Type B pancreatic cell (in vitro differentiated cells): ENCODE data around the gene IL1RAPL2. TPM values are rescaled to one million over a fixed set of nuclear protein-coding genes. Genes with fewer than 3 reads are reported as not detected.

ENCODE experiments used
- DNase-seq: peaks from one replicate; pipeline ENCODE4 v3.0.0; 2021; ENCODE audit warnings: mixed read lengths; ENCODE audit not compliant: unreplicated experiment; ENCODE audit errors: extremely low spot score
- H3K27ac Mint-ChIP-seq: 2 replicates; pipeline ENCODE4 v1.8.0; 2021; ENCODE audit warnings: mild to moderate bottlenecking, mixed read lengths
- H3K27me3 Mint-ChIP-seq: 2 replicates; pipeline ENCODE4 v1.8.0; 2021; ENCODE audit warnings: mixed read lengths
- H3K36me3 Mint-ChIP-seq: 2 replicates; pipeline ENCODE4 v1.8.0; 2021; ENCODE audit warnings: mixed read lengths
- H3K4me1 Mint-ChIP-seq: one replicate; pipeline ENCODE4 v1.8.0; 2021; ENCODE audit warnings: mixed read lengths; ENCODE audit not compliant: unreplicated experiment
- H3K4me3 Mint-ChIP-seq: 2 replicates; pipeline ENCODE4 v1.8.0; 2021; ENCODE audit warnings: mild to moderate bottlenecking, mixed read lengths
- H3K9me3 Mint-ChIP-seq: 2 replicates; pipeline ENCODE4 v1.8.0; 2021; ENCODE audit warnings: mixed read lengths
- total RNA-seq: library from RNA; stranded (reverse); gene quantifications from 2 replicates; pipeline ENCODE4 v1.2.1, GENCODE V29; 2021; ENCODE audit warnings: low replicate concordance
- TF ChIP-seq, protein P1 (sequence below): fragments of 200-600 bp; sonication (generic); conservative IDR thresholded peaks from 2 replicates; pipeline ENCODE4 v1.5.0; 2021; ENCODE audit warnings: antibody characterized with exemption, mild to moderate bottlenecking

The IL1RAPL2 gene
- total RNA-seq, 1 donor from 2014 or later: 4.5 TPM

DNA sequence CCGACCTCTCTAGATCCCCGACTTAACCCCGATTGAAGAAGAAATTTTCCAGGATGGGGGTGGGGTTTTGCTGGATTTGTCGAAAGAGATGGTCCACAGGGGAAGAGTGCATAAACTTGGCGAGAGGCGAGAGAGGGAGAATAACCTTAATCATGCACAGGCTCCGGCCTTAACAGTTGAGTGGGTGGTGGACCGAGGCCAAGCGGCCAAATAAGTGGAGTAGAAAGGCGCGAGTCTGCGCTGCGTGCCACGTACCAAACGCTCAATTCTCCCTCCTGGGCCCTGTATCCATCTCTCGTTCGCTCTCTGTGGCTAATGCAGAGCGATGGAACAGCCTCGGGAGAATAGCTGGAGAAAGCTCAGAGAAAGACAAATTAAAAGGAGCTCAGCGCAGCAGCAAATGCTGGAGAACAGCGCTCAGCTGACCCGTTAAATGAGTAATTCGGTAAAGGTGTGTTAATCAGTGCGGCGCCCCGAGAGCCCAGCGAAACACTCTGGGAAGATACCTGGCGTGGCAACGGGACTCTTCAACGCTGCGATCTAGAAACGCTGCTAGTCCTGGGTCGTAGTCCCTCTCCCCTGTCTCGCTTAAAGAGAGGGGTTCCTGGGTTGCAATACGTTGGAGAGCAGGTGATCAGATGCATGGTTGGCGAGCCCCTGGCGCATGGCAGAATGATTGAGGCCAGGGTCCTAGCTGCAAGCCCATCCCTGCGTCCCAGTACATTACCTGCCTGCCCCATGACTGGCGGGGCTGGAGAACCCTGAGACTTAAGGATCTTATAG is 887 bp upstream of the IL1RAPL2 start:
- H3K36me3 Mint-ChIP-seq: no peaks in the 10 kb centered on the region
- H3K4me3 Mint-ChIP-seq: peak overlapping the region; percentile 92
- H3K27me3 Mint-ChIP-seq: peaks cover 33% of the 10 kb centered on the region
- no peaks in the 10 kb centered on the region for H3K4me1 Mint-ChIP-seq
- TF ChIP-seq, protein P1, sequence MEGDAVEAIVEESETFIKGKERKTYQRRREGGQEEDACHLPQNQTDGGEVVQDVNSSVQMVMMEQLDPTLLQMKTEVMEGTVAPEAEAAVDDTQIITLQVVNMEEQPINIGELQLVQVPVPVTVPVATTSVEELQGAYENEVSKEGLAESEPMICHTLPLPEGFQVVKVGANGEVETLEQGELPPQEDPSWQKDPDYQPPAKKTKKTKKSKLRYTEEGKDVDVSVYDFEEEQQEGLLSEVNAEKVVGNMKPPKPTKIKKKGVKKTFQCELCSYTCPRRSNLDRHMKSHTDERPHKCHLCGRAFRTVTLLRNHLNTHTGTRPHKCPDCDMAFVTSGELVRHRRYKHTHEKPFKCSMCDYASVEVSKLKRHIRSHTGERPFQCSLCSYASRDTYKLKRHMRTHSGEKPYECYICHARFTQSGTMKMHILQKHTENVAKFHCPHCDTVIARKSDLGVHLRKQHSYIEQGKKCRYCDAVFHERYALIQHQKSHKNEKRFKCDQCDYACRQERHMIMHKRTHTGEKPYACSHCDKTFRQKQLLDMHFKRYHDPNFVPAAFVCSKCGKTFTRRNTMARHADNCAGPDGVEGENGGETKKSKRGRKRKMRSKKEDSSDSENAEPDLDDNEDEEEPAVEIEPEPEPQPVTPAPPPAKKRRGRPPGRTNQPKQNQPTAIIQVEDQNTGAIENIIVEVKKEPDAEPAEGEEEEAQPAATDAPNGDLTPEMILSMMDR: no peak
- peaks cover 3% of the 10 kb centered on the region for H3K9me3 Mint-ChIP-seq
- no peak overlapping the region for H3K27ac Mint-ChIP-seq
- DNase-seq: no peak

DNA sequence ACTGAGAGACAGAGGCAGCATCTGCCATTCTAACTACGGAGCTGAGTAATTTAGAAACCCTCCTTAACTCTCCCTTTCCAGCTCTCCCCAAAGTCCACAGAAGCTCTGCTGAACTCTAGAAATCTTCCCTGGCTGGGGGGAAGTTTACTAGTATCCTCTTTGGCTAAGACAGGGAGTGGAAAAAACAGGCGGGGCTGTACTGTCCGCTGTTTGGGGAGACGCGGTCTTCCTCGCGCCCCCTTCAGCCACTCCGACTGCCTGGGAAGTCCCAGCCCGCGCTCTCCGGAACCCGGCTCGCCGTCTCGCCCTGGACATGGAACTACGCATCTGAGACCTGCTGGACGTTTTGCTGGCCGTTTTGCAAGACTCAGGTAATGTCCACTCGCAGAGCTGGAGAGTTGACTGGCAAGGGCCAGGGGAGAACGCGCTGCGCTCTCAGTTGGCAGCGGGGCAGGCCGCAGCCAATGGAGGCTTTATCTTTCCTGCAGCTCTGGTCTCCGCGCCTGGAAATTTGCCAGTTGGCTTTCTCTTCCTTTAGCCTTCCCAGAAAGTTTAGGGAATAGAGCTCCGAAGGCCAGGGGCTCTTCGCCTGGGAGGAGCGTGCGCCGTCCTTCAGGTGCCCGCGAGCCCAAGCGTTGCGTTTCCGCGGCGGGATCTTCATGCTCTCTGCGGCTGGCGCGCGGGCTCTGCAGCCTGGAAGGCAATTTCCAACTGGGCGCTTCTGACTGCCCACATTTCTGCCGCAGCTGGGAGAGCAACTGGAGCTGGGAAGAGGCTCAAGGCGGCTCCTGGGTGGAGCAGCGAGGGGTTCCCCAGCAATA is 892 bp downstream of the IL1RAPL2 start:
- Mint-ChIP-seq H3K9me3 (peaks cover 3% of the 10 kb centered on the region), H3K27me3 (peaks cover 37% of the 10 kb centered on the region), H3K36me3 (no peaks in the 10 kb centered on the region), H3K27ac (no peak overlapping the region), H3K4me1 (no peaks in the 10 kb centered on the region), H3K4me3 (peak overlapping the region; percentile 92)
- TF ChIP-seq, protein P1: no peak
- DNase-seq: no peak

DNA sequence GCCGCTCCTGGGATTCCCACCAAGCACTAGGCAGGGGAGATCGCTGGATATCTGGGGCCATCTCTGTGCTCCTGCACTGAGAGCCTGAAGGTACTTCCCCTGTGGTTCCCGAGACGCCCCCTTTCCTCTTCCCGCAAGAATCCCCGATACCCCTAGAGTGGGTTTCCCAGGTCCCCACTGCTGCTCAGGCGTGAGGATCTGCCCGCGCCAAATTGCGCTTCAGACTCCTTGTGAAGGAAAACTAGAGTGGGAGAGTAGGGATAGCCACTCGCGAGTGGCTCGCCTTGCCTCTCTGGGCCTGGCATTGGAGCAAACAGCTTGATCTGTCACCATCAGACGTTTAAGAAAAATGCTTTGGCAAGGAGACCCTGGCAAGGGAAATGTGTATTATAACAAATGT is 1.5 kb downstream of the IL1RAPL2 start:
- H3K9me3 Mint-ChIP-seq: peaks cover 3% of the 10 kb centered on the region
- H3K4me1 Mint-ChIP-seq: no peaks in the 10 kb centered on the region
- DNase-seq: no peak
- peak overlapping the region; percentile 92 for H3K4me3 Mint-ChIP-seq
- peaks cover 37% of the 10 kb centered on the region for H3K27me3 Mint-ChIP-seq
- no peak overlapping the region for H3K27ac Mint-ChIP-seq
- TF ChIP-seq, protein P1: no peak
- no peaks in the 10 kb centered on the region for H3K36me3 Mint-ChIP-seq

DNA sequence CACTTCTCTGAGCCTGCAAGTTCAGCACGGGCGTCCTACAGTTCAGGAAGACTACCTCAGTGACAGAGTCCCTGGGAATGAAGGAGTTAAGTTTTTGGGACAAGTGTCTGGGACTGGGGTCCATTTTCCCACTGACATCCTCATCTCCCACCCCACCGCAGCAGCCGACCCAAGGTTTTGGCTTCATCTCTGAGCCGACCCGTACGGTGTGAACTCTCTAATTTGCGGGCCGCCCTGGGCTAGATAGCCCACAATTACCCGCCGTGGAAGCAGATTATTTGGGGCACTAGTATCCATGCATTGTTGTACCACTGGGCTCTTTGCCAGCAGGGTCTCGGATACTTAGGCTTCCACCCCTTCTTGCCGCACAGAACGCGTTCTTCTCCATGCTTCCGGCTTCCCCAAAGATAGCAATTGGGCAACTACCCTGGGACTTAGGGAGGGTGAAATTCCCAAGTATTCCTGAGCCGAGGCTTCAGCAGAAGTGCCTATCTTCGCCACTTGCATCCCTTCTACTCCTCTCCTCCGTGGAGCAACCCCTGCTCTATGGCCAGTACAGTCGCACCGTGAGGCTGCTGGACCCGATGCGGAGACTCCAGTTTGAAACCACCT is 2.4 kb downstream of the IL1RAPL2 start:
- Mint-ChIP-seq H3K27ac (no peak overlapping the region), H3K27me3 (peaks cover 37% of the 10 kb centered on the region), H3K9me3 (peaks cover 3% of the 10 kb centered on the region), H3K36me3 (no peaks in the 10 kb centered on the region), H3K4me3 (peak overlapping the region; percentile 92), H3K4me1 (no peaks in the 10 kb centered on the region)
- no peak for DNase-seq
- TF ChIP-seq, protein P1: no peak

DNA sequence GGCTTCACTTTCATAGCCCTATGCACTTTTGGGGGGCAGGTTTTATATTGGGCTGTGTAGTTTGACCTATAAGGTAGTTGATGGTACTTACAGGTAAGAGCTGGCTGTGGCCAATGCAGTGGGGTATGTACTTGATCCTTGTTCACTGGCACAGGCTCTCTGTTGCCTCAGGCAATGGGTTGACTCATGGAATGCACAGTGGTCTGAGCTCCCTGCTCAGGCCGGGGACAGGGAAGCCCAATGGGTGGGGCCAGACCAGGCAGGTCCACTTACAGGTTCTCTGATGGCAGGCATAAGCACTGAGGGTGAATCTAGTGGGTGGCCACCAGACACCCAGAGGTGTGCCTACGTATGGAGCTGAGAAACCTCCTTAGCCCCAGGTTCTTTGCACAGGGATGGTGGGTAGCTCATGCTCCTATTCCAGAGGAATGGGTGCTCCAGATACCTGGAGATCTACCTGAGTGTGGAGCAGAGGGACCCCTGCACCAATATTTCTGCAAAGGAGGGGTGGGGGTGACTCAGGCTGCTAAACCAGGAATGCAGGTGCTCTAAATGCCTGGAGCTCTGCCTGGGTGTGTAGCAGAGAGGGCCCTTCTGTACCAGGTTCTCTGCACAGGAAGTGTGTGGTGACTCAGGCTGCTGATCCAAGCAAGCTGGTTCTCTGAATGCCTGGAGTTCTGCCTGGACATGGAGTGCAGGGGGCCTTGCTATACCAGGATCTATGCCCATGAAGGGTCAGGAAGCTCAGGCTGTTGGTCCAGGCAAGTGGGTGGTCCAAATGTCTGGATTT is 52.3 kb downstream of the IL1RAPL2 start:
- Mint-ChIP-seq H3K9me3 (no peaks in the 10 kb centered on the region), H3K27me3 (no peaks in the 10 kb centered on the region)

More for the DNA sequence above, 52.3 kb downstream of the IL1RAPL2 start:
- TF ChIP-seq, protein P1: no peak
- Mint-ChIP-seq H3K4me1 (no peaks in the 10 kb centered on the region), H3K36me3 (no peaks in the 10 kb centered on the region), H3K4me3 (no peak overlapping the region), H3K27ac (no peak overlapping the region)
- DNase-seq: no peak
